ENCODE results near the gene KEL.

DNA sequence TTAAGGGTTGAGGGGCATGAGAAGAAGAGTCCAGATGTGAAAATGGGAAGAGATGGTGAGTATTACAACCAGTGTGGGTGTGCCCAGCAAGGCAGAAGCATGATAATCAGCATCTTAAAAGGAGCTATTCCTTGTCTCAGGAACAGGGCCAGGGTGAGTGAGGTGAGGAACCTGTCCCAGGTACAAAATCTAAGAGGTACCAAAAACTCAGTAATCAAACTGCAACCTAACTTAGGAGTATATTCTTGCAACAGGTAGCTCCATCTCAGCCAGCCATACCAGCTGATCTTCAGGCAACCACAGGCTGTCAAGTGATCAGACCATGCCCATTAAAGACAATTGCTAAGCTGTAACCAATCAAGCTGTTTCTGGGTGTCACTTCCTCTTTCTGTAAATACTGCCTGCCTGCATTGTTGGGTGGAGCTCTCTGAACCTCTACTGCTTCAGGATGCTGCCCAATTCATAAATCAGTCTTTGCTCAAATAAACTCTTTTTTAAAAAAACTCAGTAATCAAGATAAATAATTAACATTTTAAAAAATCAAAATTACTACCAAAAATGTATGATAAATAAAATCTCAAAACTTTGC is 7.4 kb downstream of the KEL start:
- no peak for TF ChIP-seq NFRKB (IDR thresholded peaks at IDR 0.05)
- no peak for TF ChIP-seq CTBP1 (IDR thresholded peaks at IDR 0.05; ENCODE audit: borderline replicate concordance)
- no peak for TF ChIP-seq SP1 (IDR thresholded peaks at IDR 0.05)
- TF ChIP-seq SUZ12 (IDR thresholded peaks at IDR 0.05): no peak
- TF ChIP-seq TARDBP (IDR thresholded peaks at IDR 0.05): no peak
- no peak for TF ChIP-seq LEF1 (IDR thresholded peaks at IDR 0.05; ENCODE audit: borderline replicate concordance)
- TF ChIP-seq, protein P1, sequence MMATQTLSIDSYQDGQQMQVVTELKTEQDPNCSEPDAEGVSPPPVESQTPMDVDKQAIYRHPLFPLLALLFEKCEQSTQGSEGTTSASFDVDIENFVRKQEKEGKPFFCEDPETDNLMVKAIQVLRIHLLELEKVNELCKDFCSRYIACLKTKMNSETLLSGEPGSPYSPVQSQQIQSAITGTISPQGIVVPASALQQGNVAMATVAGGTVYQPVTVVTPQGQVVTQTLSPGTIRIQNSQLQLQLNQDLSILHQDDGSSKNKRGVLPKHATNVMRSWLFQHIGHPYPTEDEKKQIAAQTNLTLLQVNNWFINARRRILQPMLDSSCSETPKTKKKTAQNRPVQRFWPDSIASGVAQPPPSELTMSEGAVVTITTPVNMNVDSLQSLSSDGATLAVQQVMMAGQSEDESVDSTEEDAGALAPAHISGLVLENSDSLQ (IDR thresholded peaks at IDR 0.05): no peak
